ENCODE data around the gene SRP68. TPM values are rescaled to one million over a fixed set of nuclear protein-coding genes. Genes with fewer than 3 reads are reported as not detected.

SRP68 gene
- polyA plus RNA-seq (ENCODE audit: insufficient read length in 3 of 3), result 100 to 1,000 TPM; 101 to 110 (median 103) TPM

DNA sequence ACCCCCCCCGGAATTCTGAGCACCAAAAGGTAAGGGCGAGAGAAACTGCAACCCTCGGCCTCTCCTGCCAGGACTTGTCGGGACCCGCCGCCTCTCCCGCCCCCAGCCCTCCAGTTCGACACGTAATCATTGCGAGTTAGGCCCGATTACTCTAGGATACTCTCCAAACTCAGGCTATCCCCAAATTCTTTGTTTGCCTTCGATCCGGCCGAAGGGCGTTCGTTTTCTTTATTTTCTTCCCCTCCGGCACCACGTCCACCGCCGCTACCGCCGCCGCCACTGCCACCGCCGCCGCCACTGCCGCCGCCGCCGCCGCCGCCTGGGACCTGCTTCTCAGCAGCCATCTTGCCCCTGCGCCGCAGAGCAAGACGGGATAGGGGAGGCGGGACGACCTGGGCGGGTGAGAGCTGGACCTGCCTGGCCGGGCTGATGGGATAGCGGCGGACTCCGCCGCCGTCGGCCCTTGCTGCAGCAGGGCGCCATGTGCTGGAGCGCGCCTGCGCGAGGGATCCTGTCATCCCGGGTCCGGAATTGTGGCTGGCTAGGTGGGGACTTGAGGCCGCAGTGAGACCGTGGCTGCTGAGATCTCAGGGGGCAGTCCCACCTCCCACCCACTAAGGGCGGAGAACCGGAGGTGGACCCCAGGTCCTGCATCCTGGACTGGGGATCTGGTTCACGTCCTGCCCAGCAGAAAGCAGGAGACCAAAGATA lies at the start of gene SRP68:
Gene SRP68 (minus strand): TSS at position 370 of the 711 bp plus-strand sequence. CDS start 26 bp downstream, at position 344.
- DNase-seq (ENCODE audit: low read depth in 3 of 3, low spot score in 2 of 3), result peak; percentile 71 to 87 (median 71)

DNA sequence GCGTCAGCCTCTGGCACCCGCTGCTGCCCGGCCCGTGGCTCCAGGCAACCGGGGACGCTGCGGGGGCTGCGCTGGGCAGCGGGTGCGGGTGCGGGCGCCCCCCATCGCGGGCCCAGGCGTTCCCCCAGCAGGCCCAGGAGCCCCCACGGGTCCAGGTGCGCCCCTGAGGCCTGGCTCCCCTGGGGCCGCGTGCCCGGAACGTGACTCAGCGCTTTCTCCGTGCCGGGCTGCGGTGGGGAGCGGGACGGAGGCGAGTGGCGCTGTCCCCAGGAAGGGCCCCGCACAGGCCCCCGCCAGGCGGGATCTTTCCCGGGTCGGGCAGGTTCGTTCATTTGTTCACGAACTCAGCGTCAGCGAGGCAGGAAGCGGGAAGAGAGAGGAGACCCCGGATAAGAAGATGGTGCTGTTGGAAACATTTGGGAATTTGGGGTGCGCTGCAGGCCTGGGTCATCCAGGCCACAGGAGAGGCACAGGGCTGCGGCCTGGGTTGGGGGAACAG lies 49.7 kb upstream of the SRP68 start:
- DNase-seq (ENCODE audit: low read depth in 3 of 3, low spot score in 2 of 3), result no peak

DNA sequence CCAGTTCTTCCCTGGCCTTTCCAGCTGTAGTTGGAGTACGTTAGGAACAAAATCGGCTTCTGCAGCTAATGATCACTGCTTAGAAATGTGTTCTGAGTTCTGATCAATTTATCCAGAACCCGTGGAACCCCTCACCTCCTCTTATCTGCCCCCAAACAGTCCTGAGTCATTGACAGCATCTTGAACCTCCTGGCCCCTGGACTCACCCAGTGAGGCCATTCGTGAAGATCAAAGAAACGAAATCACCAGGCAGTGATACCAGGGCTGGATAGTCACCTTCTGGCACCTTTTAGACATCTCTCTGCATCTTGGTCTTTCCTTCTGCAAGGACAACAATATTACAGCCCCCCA lies 48.3 kb upstream of the SRP68 start:
- DNase-seq (ENCODE audit: low read depth in 3 of 3, low spot score in 2 of 3), result no peak

DNA sequence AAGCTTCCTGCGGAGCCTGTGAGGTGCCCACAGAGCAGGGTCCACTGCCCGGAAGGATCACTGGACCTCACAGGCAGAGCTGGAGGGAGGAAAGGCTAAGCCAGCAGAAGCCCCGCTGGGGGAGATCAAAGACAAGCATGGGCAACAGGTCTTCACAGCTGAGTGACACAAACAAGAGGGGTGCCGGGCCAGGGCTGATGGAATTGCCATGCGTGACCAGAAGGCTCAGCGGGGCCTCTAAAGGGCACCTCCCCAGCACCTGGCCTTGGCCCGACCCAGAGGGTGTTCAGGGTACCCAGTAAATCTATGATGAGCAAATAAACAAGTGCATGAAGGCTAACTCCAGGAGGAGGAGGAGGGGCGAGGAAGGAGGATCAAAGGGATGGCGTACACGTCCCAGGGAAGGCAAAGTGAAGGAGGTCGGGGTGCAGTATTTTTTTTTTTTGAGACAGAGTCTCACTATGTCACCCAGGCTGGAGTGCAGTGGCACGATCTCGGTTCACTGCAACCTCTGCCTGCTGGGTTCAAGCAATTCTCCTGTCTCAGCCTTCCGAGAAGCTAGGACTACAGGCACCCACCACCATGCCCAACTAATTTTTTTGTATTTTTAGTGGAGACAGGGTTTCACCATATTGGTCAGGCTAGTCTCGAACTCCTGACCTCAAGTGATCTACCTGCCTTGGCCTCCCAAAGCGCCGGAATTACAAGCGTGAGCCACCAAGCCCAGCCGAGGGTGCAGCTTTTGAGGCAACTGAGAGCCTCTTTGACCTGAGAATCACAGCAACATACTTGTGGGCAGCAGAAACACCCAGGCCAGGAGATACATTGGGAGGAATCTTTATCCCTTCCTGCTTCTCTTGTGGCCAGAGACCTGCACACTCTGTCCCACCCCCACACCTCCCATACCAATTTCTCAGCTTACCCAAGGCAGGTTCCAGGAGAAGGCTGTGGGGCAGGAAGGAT lies 47.4 kb upstream of the SRP68 start:
- no peak for DNase-seq (ENCODE audit: low read depth in 3 of 3, low spot score in 2 of 3)

DNA sequence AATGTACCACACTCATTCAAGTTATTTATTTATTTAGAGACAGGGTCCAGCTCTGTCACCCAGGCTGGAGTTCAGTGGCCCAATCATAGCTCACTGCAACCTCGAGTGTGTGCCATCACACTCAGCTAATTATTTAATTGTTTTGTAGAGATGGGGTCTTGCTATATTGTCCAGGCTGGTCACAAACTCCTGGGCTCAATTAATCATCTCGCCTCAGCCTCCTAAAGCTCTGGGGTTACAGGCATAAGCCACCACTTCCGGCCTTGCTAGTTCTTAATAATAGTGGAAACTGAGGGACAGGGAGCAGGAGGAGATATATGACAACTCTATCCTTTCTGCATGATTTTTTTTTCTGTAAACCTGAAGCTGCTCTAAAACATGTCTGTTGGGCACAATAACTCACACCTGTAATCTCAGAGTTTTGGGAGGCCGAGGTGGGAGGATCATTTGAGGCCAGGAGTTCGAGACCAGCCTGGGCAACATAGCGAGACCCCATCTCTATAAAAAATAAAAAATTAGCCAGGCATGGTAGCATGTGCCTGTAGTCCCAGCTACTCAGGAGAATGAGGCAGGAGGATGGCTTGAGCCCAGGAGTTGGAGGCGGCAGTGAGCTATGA lies 42.9 kb upstream of the SRP68 start:
- DNase-seq (ENCODE audit: low read depth in 3 of 3, low spot score in 2 of 3), result no peak

DNA sequence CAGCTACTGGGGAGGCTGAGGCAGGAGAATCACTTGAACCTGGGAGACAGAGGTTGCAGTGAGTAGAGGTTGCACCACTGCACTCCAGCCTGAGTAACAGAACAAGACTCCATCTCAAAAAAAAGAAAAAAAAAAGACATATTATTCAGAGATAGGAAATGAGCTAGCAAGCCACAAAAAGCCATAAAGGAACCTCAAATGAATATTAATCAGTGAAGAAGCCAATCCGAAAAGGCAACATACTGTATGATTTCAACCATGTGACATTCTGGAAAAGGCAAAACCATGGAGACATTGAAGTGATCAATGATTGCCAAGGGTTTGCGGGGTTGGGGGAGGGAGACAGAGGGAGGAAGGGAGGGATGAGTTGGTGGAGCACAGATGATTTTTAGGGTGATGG lies 39.6 kb upstream of the SRP68 start:
- DNase-seq (ENCODE audit: low read depth in 3 of 3, low spot score in 2 of 3), result no peak

DNA sequence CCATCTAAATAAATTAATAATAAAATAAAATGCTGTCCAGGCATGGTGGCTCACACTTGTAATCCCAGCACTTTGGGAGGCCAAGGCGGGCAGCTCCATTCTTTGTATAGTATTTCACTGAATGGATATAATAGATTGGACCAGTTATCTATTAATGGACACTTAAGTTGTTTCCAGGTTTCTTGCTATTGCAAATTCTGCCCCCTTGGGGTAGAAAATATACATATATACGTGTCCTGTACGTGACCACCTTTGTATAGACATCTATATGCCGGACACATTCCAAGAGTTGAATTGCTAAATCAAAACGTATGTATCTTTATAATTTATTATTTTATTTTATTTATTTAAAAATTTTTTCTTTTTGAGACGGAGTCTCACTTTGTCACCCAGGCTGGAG lies 35.2 kb upstream of the SRP68 start:
- no peak for DNase-seq (ENCODE audit: low read depth in 3 of 3, low spot score in 2 of 3)

DNA sequence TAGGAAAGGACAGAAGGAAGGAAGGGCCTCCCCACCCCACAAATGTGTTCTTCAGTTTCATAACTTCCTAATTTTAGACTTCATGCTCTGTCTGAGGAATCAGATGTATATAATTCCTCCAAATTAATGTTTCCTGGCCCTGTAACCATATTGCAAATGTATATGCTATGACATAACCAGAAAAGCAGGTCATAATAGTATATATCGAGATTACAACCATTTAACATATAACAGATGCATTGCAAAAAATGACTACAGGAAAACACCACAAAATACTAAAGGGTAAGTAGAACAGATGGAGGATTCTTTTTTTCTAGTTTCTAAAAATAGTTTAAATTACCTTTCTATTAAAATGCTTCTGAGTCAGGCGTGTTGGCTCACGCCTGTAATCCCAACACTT lies 34.4 kb upstream of the SRP68 start:
- no peak for DNase-seq (ENCODE audit: low read depth in 3 of 3, low spot score in 2 of 3)

DNA sequence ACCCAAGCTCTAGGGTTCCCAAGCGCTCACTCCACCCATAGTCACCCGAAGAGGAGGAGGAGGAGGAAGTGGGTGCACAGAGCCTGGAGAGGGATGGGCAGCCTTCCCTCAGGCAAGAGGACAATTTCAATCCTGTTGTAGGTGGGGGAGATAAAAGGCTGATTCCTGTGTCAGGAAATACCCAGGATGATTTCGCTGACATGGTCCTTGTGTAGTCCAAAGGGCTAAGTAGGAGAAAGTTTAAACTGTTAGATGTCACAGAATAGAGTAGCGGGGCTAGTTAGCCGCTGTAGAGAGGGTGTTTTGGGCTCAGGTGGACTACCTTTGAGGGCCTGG lies 32.5 kb upstream of the SRP68 start:
- no peak for DNase-seq (ENCODE audit: low read depth in 3 of 3, low spot score in 2 of 3)

DNA sequence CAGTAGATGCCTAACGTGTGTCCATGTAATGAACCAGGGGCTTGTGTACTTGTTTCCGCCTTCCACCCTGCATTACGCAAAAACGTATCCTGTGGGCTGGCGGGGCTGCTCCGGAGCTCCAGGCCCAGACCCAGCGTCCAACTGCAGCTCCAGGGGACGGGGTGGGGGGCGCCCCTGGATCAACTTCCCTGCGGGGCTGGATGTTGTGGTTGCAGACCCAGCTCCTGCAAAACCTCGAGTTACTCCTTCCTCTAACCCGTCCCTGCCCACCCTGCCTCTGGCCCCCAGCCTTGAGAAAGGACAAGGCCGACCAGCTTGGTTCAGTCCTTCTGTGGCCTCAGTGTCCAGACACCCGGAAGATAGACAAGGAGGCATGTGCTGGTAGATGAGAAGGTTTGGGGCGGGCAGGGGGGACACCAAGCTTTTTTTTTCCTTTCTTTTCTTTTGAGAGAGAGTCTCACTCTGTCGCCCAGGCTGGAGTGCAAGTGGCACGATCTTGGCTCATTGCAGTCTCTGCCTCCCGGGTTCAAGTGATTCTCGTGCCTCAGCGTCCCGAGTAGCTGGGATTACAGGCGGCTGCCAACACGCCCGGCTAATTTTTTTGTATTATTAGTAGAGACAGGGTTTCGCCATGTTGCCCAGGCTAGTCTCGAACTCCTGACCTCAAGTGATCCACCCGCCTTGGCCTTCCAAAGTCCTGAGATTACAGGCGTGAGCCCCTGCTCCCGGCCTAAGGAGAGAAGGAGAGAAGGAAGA lies 32.0 kb upstream of the SRP68 start:
- DNase-seq (ENCODE audit: low read depth in 3 of 3, low spot score in 2 of 3), result no peak

DNA sequence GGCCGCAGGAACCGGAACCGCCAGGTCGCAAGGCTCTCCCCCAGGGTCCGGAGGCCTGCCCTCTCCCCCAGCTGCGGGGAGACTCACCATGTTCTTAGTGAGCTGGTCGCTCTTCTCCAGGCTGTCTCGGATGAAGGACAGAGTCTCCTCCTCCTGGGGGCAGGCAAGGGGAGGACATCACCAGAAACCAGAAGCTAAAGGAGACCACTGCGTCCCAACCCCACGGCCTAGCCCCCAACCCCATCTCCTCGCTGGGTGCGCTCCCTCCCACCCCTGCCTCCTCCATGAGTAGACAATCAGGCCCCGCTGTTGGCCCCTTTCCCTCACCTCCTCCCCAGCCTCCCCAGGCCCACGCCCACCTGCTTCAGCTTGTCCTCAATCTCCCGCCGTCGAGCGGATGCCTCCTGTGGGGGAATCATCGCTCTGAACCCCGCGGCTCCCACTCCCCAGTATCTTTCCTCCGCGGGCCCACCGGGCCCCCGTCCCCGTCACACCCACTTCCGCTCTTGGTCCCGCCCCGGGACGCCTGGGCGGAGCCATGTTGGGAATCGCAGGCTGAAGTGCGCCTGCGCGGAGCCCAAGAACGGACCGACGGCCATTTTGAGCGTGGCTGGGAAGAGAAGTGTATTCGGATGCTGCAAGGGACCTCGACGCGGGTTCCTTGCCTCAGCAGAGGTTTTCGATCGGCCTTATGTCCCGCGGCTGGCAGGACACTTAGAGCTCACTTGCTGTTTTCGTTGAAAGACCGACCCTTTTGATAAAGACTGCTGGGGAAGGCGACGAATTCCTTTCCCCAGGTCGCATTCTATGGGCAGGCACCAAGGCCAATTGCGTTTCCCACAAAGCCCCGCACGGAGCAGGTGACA lies 31.2 kb upstream of the SRP68 start, which contains the start of gene EXOC7:
Gene EXOC7 (minus strand): TSS at position 514 of the 866 bp plus-strand sequence. CDS start 95 bp downstream, at position 419.
- peak; percentile 85 to 93 (median 88) for DNase-seq (ENCODE audit: low read depth in 3 of 3, low spot score in 2 of 3)

DNA sequence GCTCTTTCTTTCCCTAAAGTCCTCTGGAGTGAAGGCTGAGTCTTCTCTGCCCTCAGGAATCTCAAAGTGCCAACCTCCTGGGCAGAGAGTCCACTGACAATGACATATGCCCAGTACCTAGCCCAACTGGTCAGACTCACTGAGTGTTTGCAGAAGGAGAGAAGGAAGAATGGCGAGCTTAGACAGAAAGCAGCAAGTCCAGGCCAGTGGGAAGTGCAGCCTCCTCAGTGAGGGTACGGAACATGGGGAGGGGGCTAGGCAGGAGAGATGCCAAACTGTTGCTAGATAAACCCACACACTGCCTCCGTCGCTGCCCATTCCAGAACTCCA lies 30.6 kb upstream of the SRP68 start:
- DNase-seq (ENCODE audit: low read depth in 3 of 3, low spot score in 2 of 3), result no peak

DNA sequence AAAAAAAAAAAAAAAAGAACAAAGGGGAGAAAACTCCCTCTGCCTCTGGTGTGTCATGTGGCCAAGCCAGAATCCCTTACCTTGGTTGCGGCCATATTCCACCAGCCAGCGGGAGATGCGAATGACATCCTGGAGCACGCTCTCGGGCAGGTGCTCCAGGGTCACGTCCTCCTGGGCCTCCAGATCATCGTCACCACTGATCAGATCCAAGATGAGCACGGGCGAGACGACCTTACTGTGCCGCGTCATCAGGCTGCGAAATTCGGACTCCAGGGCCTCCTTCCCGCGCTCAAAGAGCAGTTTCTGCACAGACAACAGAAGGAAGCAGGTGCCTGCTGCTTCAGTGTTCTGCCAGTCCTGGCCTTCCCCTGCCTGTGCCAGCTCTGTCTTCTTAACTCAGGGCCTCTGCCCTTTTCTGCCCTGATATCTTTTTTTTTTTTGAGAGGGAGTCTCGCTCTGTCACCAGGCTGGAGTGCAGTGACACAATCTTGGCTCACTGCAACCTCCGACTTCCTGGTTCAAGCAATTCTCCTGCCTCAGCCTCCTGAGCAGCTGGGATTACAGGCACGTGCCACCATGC lies 25.5 kb upstream of the SRP68 start:
- DNase-seq (ENCODE audit: low read depth in 3 of 3, low spot score in 2 of 3), result no peak

DNA sequence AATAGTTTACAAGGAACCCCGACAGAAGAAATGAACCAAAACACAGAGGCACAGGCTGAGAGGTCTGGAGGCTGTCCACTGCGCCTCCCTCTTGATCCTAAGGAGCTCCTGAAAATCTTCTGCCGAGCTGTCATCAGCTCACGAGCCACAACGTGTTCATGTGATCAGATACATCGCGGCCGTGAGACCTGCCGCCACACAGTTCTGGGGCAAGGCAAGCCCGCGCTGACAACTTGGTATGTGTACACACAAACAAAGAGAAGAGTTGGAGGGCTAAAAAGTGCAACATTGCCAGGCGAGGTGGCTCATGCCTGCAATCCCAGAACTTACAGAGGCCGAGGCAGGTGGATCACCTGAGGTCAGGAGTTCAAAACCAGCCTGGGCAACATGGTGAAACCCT lies 23.6 kb upstream of the SRP68 start:
- DNase-seq (ENCODE audit: low read depth in 3 of 3, low spot score in 2 of 3), result no peak

DNA sequence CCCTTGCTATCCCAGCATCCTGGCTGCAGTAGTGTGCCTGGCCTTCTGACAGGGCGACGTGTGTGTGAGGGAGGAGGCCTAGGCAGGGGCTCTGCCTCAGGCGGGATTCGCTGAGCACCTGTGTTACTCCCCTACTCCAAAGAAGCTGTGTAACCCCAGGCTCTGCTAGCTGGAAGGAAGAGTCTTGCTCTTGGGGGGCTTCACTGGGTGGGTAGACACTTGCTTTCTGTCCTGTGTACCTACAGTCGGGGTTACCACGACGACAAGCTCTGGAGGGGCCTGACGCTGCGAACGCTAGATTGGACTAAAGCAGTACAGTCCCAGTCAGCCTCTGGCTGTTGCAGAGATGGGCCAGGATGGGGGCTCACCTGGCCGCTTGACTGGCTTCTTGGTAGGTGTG lies 21.7 kb upstream of the SRP68 start:
- DNase-seq (ENCODE audit: low read depth in 3 of 3, low spot score in 2 of 3), result no peak

DNA sequence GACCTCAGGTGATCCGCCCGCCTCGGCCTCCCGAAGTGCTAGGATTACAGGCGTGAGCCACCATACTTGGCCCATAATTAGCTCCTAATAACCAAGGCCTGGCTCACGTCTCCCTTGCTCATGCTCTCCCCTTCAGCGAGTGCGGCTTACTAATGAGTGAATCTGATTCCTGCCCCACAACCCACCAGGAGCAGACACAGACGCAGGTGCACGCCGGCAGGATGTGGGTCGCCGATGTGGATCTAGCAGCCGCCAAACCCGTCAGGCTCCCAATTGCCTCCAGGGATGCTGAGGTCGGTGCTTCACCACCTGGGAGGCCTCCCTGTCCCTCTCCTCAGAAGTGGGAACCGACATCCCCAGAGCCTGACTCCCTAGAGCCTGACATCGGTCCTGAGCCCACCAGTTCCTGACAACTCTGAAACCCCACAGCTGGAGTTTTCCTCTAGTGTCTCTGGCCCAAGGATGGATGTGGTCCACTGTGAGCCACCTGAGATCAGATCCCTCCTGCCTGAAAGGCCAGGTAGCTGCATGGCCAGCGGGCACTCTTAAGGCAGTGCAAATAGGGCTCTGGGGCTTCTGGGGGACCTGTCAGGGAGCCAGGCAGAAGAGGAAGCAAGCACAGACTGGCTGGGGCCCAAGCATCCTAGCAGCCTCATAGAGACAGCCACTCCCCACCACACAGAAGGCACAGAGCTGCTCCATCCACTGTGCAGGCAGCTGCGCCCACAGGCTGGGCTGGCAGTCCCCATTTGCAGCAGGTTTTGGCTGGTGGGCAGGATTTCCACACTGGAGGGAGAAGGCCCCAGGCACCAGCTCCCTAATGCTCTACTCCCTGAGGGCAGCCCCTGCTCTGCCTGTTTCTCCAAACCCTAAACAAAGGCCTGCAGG lies 20.5 kb upstream of the SRP68 start:
- DNase-seq (ENCODE audit: low read depth in 3 of 3, low spot score in 2 of 3), result no peak

DNA sequence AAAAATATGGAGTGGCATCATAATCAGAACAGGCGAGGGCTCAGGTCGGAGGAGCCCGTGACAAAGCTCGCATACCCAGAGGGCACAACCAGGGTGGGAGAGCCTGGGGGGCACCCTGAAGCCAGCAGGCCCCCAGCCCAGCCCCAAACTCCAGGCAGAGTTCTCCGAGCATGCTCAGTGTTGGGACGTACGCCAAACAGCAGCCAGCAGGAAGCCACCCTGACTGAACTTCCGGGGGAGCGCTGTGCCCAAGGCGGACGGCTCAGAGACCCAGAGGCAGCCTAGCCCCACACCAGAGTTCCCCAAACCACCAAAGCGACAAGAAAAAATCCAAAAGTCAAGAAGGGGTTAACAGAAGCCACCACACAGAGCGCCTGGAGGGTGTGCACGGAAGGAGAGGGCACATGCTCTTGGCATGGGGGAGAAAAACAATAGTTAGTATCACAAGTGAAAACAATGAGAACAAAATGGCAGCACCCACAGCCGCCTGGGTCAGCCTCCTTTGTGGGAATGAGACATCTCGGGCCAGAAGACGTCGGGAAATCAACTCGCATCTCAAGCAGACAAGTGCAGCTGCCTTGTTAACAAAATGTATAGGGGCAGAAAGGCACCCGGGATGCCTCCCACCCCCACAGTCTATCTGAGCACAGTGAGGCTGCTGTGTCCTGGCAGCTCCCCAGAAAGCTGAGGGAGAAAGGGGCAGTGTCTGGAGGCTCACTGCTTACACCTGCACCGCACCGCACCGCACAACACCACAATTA lies 19.4 kb upstream of the SRP68 start:
- no peak for DNase-seq (ENCODE audit: low read depth in 3 of 3, low spot score in 2 of 3)

All from right renal cortex interstitium (tissue), 3 donors.